Measurements from ENCODE around the gene GUCY1B1.

GRCh38 chr4:155828628-155829027, 69.8 kb downstream of the GUCY1B1 start:
- no peak for TF ChIP-seq CTCF (IDR thresholded peaks at IDR 0.05; ENCODE audit: poor library complexity)
- no peak for TF ChIP-seq EZH2 (IDR thresholded peaks at IDR 0.05; ENCODE audit: borderline replicate concordance)
- TF ChIP-seq EZH2phosphoT487 (IDR thresholded peaks at IDR 0.05; ENCODE audit: low read depth, severe bottlenecking, unreplicated experiment) = no peak

Measured in hepatocyte (in vitro differentiated cells).